NB4 (cell line): ENCODE results near the gene CCDC142.

Experiments used
- CTCF ChIP-seq: IDR thresholded peaks from one replicate; pipeline ENCODE4 v1.5.1; 2012; ENCODE audit warnings: low read depth, low read length
- MAX ChIP-seq: IDR thresholded peaks from 2 replicates; pipeline ENCODE4 v1.6.1; 2011; ENCODE audit warnings: low read depth, low read length
- MYC ChIP-seq: IDR thresholded peaks from 2 replicates; pipeline ENCODE4 v1.6.1; 2011; ENCODE audit warnings: low read depth, low read length
- POLR2A ChIP-seq: IDR thresholded peaks from 2 replicates; pipeline ENCODE4 v1.6.1; 2011; ENCODE audit warnings: mild to moderate bottlenecking; ENCODE audit not compliant: insufficient read length; ENCODE audit errors: extremely low read depth

GRCh38 chr2:74448771-74449170 is 34.0 kb downstream of the CCDC142 start:
- TF ChIP-seq MAX (no peak), CTCF (no peak), POLR2A (no peak), MYC (no peak)
